ENCODE data around the gene ETF1.

- TF ChIP-seq CTCF (conservative IDR thresholded peaks at IDR 0.05; ENCODE audit: low read depth, low read length): no peak
- no peak for TF ChIP-seq EZH2phosphoT487 (IDR thresholded peaks at IDR 0.05; ENCODE audit: borderline replicate concordance, low read length)
These were observed 29.0 kb downstream of the ETF1 start for GRCh38 chr5:138514021-138514420.

Data from PC-3 (cell line).